HG02571 (cell line): ENCODE data around the gene FBXL20.
"Not testable (repeated sequence)": the region's sequence is repeated elsewhere in the genome, so short reads cannot be mapped to it uniquely, and the experiment has no call there.

ENCODE experiments used
- ATAC-seq: cut with Tn5 transposase; IDR thresholded peaks from one replicate; pipeline ENCODE4 v1.9.1; 2021; ENCODE audit warnings: mild to moderate bottlenecking, moderate library complexity; ENCODE audit not compliant: unreplicated experiment

FBXL20 gene

GRCh38 chr17:39261286-39261685, 140.1 kb downstream of the FBXL20 start:
- ATAC-seq = no peak

- ATAC-seq = no peak
These were observed 148.5 kb downstream of the FBXL20 start for GRCh38 chr17:39252788-39253460.

GRCh38 chr17:39251997-39252396, 149.4 kb downstream of the FBXL20 start:
- no peak for ATAC-seq

- not testable (repeated sequence) for ATAC-seq
These were observed 151.3 kb downstream of the FBXL20 start for GRCh38 chr17:39250076-39250475.

GRCh38 chr17:39246274-39246673, 155.2 kb downstream of the FBXL20 start:
- no peak for ATAC-seq

- no peak for ATAC-seq
These were observed 156.5 kb downstream of the FBXL20 start for GRCh38 chr17:39244600-39245570.

- no peak for ATAC-seq
These were observed 157.3 kb downstream of the FBXL20 start for GRCh38 chr17:39244016-39244599.

- ATAC-seq = no peak
These were observed 158.3 kb downstream of the FBXL20 start for GRCh38 chr17:39243155-39243554.

GRCh38 chr17:39240631-39241030, 160.8 kb downstream of the FBXL20 start:
- no peak for ATAC-seq

GRCh38 chr17:39239640-39240314, 161.6 kb downstream of the FBXL20 start:
- ATAC-seq = no peak

GRCh38 chr17:39238311-39238972, 163.0 kb downstream of the FBXL20 start:
- ATAC-seq = no peak

GRCh38 chr17:39237586-39237985, 163.8 kb downstream of the FBXL20 start:
- ATAC-seq = no peak

- ATAC-seq = no peak
These were observed 164.4 kb downstream of the FBXL20 start for GRCh38 chr17:39236981-39237441.

GRCh38 chr17:39236450-39236927, 164.9 kb downstream of the FBXL20 start:
- ATAC-seq = no peak

GRCh38 chr17:39235555-39236449, 165.6 kb downstream of the FBXL20 start:
- no peak for ATAC-seq

- ATAC-seq = no peak
These were observed 169.6 kb downstream of the FBXL20 start for GRCh38 chr17:39231591-39232551.

GRCh38 chr17:39231091-39231561, 170.3 kb downstream of the FBXL20 start:
- no peak for ATAC-seq

- no peak for ATAC-seq
These were observed 171.1 kb downstream of the FBXL20 start for GRCh38 chr17:39230361-39230760.
